Type B pancreatic cell (in vitro differentiated cells): ENCODE data around the gene ARHGAP15. TPM values are rescaled to one million over a fixed set of nuclear protein-coding genes. Genes with fewer than 3 reads are reported as not detected.

ENCODE experiments used
- DNase-seq: peaks from one replicate; pipeline ENCODE4 v3.0.0; 2021; ENCODE audit warnings: mixed read lengths; ENCODE audit not compliant: unreplicated experiment; ENCODE audit errors: extremely low spot score
- H3K27ac Mint-ChIP-seq: 2 replicates; pipeline ENCODE4 v1.8.0; 2021; ENCODE audit warnings: mild to moderate bottlenecking, mixed read lengths
- H3K27me3 Mint-ChIP-seq: 2 replicates; pipeline ENCODE4 v1.8.0; 2021; ENCODE audit warnings: mixed read lengths
- H3K36me3 Mint-ChIP-seq: 2 replicates; pipeline ENCODE4 v1.8.0; 2021; ENCODE audit warnings: mixed read lengths
- H3K4me1 Mint-ChIP-seq: one replicate; pipeline ENCODE4 v1.8.0; 2021; ENCODE audit warnings: mixed read lengths; ENCODE audit not compliant: unreplicated experiment
- H3K4me3 Mint-ChIP-seq: 2 replicates; pipeline ENCODE4 v1.8.0; 2021; ENCODE audit warnings: mild to moderate bottlenecking, mixed read lengths
- H3K9me3 Mint-ChIP-seq: 2 replicates; pipeline ENCODE4 v1.8.0; 2021; ENCODE audit warnings: mixed read lengths
- CTCF ChIP-seq: fragments of 200-600 bp; sonication (generic); conservative IDR thresholded peaks from 2 replicates; pipeline ENCODE4 v1.5.0; 2021; ENCODE audit warnings: antibody characterized with exemption, mild to moderate bottlenecking
- total RNA-seq: library from RNA; stranded (reverse); gene quantifications from 2 replicates; pipeline ENCODE4 v1.2.1, GENCODE V29; 2021; ENCODE audit warnings: low replicate concordance

Gene ARHGAP15
- total RNA-seq, 1 donor from 2014 or later, result not detected

DNA sequence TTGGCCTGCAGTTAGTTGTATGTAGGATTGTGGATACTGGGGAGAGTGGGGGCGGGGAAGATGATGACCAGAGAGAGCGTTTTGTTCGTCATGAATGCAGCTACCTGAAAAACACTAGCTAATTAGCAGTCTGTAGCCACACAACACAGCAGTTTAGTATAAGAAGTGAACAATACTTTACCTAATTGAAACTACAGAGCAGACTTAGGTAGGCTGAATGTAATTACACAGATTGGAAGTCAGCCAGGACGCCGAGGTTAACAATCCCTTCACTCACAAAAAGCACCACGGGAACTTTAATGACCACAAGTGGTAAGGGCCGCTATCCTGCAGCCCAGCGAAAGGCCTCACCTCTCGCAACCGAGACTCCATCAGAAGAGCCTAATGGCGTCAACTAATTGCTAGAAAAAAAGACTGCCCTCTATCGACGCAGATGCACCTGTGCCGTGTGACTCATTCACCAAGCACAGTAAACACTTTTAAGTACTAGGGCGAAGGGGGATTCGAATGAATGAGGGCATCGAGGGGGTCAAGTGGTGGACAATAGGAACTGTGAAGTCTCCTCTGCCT is 591.0 kb downstream of the ARHGAP15 start:
- H3K4me1 Mint-ChIP-seq, result peaks cover 7% of the 10 kb centered on the region
- no peak overlapping the region for H3K27ac Mint-ChIP-seq
- H3K9me3 Mint-ChIP-seq, result no peaks in the 10 kb centered on the region
- H3K36me3 Mint-ChIP-seq, result no peaks in the 10 kb centered on the region
- no peak for TF ChIP-seq CTCF
- no peak for DNase-seq
- H3K27me3 Mint-ChIP-seq, result no peaks in the 10 kb centered on the region
- H3K4me3 Mint-ChIP-seq, result no peak overlapping the region

DNA sequence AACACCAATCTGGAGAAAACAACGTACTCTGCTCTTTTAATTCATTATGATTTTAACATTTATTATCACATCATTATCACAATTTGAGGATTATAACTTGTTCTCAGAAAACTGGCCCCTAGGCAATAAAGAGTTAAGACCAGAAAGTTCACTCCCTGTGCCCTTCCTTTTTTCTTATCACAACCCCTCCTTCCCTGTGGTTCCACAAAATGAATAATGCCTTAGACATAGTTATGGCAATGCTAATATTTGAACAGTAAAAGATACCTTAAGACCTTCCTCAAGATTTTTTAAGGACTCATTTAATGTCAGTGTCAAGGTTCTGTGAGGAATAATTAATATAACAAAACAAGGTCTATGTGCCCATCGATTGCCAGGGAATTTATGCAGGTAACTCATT is 596.2 kb downstream of the ARHGAP15 start:
- peaks cover 19% of the 10 kb centered on the region for H3K4me1 Mint-ChIP-seq
- no peak for TF ChIP-seq CTCF
- DNase-seq, result no peak
- no peaks in the 10 kb centered on the region for H3K36me3 Mint-ChIP-seq
- no peak overlapping the region for H3K27ac Mint-ChIP-seq
- H3K4me3 Mint-ChIP-seq, result no peak overlapping the region
- no peaks in the 10 kb centered on the region for H3K9me3 Mint-ChIP-seq
- H3K27me3 Mint-ChIP-seq, result peaks cover 2% of the 10 kb centered on the region

GRCh38 chr2:143726151-143726845 is 597.1 kb downstream of the ARHGAP15 start:
- H3K4me3 Mint-ChIP-seq, result no peak overlapping the region
- H3K27me3 Mint-ChIP-seq, result peaks cover 4% of the 10 kb centered on the region

GRCh38 chr2:143728498-143728897 is 599.3 kb downstream of the ARHGAP15 start:
- H3K4me1 Mint-ChIP-seq, result peaks cover 21% of the 10 kb centered on the region
- no peak overlapping the region for H3K27ac Mint-ChIP-seq
- H3K9me3 Mint-ChIP-seq, result no peaks in the 10 kb centered on the region
- no peak overlapping the region for H3K4me3 Mint-ChIP-seq
- H3K36me3 Mint-ChIP-seq, result no peaks in the 10 kb centered on the region
- DNase-seq, result no peak
- peaks cover 7% of the 10 kb centered on the region for H3K27me3 Mint-ChIP-seq
- no peak for TF ChIP-seq CTCF

More at GRCh38 chr2:143726151-143726845, 597.1 kb downstream of the ARHGAP15 start:
- Mint-ChIP-seq H3K36me3 (no peaks in the 10 kb centered on the region), H3K27ac (no peak overlapping the region), H3K4me1 (peaks cover 21% of the 10 kb centered on the region), H3K9me3 (no peaks in the 10 kb centered on the region)
- no peak for TF ChIP-seq CTCF
- DNase-seq, result no peak

DNA sequence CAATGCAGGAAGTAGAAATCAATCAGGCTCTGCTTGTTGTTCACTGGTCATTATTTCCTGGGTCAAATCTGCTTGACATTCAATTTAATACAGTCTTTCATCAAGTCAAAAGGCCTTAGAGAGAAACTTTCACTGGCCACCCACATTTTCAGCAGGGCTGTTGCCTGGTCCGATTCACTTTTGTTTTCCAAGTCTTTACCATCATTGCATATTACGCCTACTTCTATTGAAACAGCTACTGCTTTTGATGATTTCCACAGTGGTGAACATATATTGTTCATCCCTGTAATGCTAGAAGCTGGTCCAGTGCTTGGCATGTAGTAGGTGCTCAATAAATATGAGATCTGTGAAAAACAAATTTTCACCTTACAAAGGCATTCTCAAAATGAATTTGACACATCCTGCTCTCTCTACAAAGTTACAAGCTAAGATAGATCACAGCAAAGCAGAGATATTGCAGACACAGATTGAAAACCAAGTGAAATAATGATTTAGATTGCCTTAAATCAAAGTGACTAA is 600.1 kb downstream of the ARHGAP15 start:
- no peak for TF ChIP-seq CTCF
- no peak for DNase-seq
- Mint-ChIP-seq H3K27me3 (peaks cover 7% of the 10 kb centered on the region), H3K36me3 (no peaks in the 10 kb centered on the region), H3K4me1 (peaks cover 21% of the 10 kb centered on the region), H3K27ac (no peak overlapping the region), H3K4me3 (no peak overlapping the region), H3K9me3 (no peaks in the 10 kb centered on the region)
